GM12872 (cell line): ENCODE results near the gene ALB.

Experiments used
- CTCF ChIP-seq: IDR thresholded peaks from 3 replicates; pipeline ENCODE4 v1.5.1; 2011; ENCODE audit warnings: low read depth, mild to moderate bottlenecking, low read length, moderate library complexity; ENCODE audit not compliant: insufficient read depth

Gene ALB

GRCh38 chr4:73435984-73436383 lies 31.9 kb downstream of the ALB start, which contains the start of gene AFP:
TSS of gene AFP (plus strand) at chr4:73436221. CDS start at chr4:73436263, 42 bp downstream.
- TF ChIP-seq CTCF, result no peak

GRCh38 chr4:73436674-73437557 lies 32.8 kb downstream of the ALB start:
- no peak for TF ChIP-seq CTCF

GRCh38 chr4:73437558-73437956 lies 33.5 kb downstream of the ALB start:
- no peak for TF ChIP-seq CTCF

GRCh38 chr4:73438048-73438447 lies 34.0 kb downstream of the ALB start:
- TF ChIP-seq CTCF, result no peak

GRCh38 chr4:73438582-73439215 lies 34.6 kb downstream of the ALB start:
- TF ChIP-seq CTCF, result no peak

GRCh38 chr4:73439445-73439844 lies 35.4 kb downstream of the ALB start:
- TF ChIP-seq CTCF, result no peak

- no peak for TF ChIP-seq CTCF
These were observed 35.9 kb downstream of the ALB start for GRCh38 chr4:73439991-73440390.
